TTC549 (cell line): ENCODE measurements around the gene SPSB3.

Experiments
- FAIRE-seq: peaks from 2 replicates; lab custom pipeline; 2012; peaks lifted over from hg19 to GRCh38; lab: Jason Lieb, UNC

SPSB3 gene

DNA sequence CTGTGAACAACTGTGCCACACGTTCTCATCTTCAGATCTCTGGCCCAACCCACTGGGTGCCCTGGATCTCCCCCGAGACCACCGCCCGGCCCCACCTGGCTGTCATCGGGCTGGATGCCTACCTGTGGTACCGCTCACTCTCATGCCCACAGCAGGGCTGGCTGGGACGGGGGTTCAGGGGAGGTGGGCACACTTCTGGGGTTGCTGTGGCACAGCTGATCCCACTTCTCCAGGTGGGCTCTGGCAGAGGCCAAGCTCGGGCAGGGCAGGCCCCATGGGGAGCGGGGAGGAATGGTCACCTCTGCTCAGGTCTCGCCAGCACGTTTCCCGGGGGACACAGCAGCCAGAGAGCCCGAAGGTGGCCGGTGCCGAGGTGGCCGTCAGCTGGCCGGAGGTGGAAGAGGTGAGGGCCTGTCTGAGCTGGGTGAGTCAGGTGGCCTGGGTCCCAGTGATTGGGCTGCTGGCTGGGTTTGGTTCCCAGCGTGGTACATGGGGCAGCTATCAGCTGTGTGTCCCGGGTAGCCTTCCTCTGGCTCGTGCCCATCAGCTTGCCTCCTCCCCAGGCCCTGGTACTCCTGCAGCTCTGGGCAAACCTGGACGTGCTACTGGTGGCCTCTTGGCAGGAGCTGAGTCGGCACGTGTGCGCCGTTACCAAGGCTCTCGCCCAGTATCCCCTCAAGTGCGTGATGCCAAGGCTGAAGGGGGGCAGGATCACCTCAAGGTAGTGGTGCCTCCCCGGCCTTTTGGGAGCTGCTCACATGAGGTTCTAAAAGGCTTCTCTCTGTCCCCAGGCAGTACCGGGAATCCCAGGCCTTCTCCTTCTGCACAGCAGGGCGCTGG is 7.1 kb downstream of the SPSB3 start:
- FAIRE-seq: no peak

DNA sequence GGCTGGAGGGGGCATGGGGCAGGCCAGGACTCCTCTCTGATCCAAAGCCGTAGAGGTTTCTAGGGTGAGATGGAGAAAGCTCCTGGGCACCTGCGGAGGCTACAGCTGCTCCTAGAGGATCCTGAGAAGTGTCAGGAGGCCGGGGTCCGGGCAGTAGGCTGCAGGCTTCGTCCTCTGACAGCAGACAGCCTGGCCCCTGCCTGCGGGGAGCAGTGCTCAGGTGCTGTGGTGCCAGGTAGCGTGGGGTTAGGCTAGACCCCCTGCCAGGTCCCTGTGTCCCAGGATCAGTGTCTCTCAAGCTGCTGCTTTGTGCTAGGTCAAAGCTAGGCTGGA is 8.0 kb downstream of the SPSB3 start:
- no peak for FAIRE-seq

DNA sequence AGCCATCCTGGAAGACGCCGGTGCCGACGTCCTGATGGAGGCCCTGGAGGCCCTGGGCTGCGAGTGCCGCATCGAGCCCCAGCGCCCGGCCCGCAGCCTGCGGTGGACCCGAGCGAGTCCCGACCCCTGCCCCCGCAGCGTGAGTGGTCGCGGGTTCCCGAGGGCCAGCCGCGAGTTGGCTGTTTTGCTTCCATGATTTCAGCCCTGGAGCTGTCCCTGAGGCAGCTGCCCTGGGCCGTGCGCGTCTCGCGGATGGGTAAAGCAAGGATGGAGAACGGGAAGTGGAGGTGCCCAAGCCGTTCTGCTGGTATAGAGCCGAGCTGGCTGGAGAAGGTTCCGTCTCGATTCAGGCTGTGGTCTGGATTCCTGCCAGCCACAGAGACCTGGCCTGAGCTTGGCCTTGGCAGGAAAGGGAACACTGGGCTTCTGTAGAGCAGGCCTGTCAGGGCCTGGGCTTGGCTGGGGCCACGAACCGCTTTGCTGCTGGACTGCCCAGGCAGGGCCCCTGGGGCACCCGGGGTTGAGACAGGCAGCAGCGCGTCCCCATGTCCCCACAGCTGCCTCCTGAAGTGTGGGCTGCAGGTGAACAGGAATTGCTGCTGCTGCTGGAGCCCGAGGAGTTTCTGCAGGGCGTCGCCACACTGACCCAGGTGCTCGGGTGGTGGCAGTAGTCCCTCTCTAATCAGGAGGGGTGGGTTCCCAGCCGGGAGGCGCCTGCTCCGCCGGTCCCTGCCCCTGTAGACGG is 8.5 kb downstream of the SPSB3 start:
- no peak for FAIRE-seq

DNA sequence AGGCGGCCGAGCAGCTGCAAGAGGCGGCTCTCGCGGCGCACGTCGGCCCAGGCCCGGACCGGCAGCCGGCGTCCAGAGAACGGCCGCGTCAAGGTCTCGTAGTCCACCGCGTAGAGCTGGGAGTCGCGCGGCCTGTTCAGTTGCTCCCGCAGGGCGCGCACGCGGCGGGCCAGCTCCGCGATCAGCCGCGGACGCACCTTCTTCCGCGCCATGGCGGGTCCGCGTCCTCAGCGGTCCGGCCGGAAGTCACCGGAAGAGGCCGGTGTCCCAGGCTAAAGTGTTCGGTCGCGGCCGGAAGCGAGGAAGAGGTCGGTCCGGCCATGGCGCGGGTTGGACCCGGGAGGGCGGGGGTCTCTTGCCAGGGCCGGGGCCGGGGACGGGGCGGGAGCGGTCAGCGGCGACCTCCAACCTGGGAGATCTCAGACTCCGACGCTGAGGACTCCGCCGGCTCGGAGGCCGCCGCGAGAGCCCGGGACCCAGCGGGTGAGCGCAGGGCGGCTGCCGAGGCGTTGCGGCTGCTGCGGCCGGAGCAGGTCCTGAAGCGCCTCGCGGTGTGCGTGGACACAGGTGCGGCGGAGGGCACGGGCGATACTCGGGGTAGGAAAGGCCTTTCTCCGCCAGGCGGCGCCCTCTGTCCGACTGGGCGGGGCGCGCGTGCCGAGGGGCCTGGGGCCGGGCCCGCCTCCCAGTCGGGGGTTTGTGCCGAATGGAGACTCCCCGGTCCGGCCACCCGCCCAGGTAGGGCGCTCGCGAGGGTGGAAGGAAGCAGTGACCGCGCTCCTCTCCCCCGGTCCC is 9.3 kb downstream of the SPSB3 start, which contains the start of gene MRPS34:
Gene MRPS34, minus strand, starts transcription at position 227 of the 795 bp plus-strand sequence. Its CDS starts 15 bp downstream, at position 212.
- FAIRE-seq: no peak

DNA sequence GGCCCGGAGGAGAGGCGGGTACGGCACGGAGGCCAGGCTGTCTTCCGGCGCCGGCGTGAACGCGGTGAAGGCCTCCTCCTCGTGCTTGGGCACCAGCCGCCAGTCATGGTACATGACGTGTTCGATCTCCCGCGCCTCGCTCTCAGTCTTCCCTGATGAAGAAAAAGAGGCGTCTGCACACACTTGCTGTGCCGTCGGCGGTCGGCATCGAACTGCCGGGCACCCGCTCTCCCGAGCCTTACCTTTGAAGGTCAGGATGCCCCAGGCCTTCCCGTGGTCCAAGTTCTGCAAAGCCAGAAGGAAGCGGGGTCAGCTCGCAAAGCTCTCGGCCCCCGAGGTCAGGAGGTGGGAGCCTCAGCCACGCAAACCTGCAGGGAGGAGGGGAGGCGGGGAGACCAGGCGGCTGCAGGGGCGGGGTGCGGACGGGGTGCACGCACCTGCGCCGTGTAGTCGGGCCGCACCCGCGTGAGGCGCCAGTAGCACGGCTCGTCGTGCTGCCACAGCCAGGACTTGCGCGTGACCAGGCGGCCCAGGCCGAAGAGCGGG is 9.9 kb downstream of the SPSB3 start, which contains the start of gene EME2:
Gene EME2, plus strand, starts transcription at position 449 of the 546 bp plus-strand sequence. CDS start 418 bp downstream, outside the sequence.
- FAIRE-seq: no peak

DNA sequence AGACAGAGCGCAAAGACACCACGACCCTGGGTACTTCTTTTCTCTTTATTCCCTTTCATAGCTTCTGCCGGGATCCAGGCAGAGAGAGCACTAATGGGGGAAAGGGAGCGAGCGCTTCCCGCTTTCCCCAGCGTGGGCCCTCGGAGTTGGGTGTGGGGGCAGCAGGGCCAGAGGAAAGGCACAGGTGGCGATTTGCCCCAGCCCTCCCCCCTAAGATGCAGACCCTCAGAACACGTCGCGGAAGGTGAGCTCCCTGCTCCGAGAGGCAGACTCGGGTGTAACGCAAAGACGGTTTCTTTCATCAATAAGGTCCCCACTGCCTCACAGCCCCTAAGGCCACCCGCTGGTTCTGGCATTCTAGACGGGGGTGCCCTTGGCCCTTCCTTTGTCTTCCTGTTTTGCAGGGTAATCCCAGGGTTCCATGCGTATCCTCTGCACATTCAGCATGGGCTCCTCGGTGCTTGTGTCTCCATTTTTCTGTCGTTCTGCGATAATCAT is 10.5 kb downstream of the SPSB3 start:
- no peak for FAIRE-seq

DNA sequence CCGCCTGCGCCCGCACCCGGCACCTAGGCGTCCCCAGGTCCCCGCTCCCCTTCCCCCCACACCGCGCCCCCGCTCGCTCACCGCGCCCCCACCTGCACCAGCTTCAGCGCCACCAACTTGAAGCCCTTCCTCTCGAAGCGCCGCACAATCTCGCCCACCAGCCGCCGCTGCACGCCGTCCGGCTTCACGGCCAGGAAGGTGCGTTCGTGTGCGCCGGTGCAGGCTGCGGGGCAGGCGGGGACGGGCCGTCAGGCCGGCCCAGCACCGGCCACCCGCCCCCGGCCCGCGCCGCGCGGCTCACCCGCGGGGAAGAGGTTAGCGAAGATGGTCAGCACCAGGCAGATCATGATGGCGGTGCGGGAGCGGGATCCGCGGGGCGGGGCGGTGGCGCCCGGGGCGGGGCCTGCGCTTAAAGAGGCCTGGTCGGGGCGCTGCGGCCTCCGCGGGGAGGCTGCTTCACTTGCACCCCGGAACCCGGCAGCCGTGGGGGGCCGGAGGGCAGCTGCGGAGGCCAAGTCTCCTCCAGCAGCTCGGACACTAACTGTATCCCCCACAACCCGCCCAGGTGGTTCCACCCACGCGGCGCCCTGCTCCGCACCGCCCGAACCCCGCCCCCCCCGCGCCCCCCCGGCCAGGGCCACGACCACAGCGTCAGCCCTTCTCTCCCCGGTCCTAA is 11.0 kb downstream of the SPSB3 start, which contains the start of gene NME3:
Gene NME3, minus strand, starts transcription at position 356 of the 676 bp plus-strand sequence. Its CDS starts 9 bp downstream, at position 347.
- FAIRE-seq: no peak

DNA sequence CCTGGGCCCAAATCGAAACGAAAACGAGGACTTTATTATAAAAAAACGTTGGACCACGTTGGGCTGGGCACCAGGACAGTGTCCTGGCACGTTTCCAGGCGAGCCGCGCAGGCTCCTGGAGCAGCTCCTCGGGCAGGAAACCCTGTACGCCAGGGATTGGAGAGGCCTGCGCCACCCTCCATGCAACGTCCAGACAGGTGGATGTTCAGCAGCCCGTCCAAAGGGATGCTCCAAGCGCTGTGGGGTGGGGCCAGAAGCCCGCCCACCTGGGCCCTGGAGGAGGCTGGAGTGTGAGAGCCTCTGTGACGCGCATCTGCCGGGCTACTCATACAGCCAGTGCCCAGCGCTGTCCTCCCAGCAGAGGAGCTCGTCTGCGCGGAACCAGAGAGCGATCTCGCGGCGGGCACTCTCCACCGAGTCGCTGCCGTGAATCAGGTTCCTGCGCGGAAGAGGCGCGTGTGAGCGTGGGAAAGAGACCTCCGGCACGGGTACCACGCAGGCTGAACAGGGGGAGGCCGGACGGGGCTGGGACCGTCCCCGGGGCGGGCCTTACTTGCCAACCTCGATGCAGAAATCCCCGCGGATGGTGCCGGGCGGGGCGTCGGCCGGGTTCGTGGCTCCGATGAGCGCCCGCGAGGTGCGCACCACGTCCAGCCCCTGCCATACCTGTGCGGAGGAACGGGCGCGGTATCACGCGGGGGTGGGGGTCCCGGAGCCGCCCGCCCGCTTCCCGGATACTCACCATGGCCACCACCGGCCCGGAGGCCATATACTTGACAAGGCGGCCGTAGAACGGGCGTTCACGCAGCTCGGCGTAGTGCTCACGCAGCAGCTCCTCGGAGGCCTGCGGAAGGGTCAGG is 11.8 kb downstream of the SPSB3 start:
- FAIRE-seq: no peak

DNA sequence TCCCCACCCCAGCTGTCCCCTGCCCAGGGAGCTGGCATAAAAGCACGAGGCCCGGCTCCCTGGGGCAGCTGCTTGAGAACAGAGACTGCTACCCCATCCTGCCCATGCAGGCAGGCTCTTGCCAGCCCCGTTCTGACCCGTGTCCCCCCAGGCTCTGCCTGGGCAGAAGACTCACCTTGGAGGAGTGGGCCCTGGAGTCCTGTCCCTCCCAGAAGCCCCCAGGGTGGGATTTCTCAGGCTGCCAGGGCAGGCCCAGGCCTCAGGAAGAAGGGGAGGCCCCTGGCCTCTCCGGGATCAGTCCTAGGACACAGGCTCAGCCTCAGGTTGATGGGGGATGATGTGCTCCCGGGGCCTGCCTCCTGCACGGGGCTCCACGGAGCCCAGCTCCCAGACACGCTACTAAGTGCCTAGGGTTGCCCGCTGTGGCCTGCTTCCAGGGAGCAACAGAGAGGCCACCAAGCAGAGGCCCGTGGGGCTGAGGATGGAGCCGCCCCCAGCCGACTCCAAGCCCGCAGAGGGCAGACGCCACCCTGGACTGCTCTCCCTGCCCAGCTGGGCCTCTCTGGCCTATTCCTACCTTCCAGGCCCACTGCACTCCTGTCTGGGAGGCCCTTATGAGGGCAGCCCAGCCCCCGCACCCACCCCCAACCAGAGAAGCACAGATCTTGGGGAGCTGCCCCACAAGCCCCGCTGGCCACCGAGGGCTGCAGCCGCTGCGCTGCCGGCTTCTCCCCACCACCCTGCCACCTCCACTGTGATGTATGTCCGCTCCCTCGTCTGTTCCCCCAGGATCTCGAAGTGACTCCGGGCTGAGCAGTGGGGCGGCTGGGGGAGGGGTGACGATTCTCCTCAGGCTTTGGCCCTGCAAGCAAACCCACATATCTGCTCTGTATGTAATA is 12.7 kb downstream of the SPSB3 start:
- FAIRE-seq: no peak

DNA sequence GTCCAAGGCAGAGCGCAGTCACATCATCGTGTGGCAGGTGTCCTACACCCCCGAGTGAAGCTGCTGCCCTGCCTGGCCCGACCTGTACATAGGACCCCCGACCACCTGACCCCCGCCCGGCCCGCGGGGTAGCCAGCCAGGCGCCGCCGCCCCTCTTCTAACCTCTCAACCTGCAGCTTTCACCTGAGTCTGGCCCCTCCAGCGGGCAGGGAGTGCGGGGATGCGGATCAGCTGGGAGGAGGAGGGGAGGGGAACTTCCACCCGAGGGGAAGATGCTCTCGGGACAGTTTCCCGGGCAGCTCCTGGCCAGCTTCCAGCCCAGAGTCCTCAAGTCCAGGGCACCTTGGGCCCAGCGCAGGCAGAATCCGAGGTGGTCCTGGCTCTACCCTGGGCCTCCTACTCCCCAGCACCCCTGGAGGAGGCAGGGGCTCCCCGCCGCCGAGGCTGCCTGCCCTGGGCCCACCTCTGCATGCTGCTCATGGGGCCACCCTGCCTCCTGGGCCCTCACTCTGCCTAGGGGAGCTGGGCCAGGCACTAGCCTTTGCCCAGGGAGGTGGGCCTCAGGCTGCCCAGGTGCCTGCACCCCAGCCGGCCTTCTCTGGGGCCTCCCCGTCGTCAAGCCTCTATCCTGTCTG is 13.5 kb downstream of the SPSB3 start:
- FAIRE-seq: no peak

DNA sequence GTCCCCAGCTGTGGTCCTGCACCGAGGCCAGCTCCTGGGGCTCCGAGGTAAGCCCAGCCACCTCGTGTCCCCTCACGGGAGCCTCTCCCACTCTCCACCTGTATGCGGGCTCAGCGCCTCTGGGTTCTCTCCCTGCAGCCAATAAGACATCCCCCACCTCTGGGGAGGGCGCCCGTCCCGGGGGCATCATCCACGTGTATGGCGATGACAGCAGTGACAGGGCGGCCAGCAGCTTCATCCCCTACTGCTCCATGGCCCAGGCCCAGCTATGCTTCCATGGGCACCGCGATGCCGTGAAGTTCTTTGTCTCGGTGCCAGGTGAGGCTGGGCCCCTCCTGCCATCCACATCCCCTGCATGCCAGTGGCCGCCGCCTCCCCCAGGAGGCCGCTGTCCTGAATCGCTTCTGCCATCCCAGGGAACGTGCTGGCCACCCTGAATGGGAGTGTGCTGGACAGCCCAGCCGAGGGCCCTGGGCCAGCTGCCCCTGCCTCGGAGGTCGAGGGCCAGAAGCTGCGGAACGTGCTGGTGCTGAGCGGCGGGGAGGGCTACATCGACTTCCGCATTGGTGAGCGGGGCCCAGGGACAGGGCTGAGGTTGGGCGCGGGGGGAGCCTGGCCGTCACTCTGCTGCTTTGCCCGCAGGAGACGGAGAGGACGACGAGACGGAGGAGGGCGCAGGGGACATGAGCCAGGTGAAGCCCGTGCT is 14.2 kb downstream of the SPSB3 start:
- no peak for FAIRE-seq

DNA sequence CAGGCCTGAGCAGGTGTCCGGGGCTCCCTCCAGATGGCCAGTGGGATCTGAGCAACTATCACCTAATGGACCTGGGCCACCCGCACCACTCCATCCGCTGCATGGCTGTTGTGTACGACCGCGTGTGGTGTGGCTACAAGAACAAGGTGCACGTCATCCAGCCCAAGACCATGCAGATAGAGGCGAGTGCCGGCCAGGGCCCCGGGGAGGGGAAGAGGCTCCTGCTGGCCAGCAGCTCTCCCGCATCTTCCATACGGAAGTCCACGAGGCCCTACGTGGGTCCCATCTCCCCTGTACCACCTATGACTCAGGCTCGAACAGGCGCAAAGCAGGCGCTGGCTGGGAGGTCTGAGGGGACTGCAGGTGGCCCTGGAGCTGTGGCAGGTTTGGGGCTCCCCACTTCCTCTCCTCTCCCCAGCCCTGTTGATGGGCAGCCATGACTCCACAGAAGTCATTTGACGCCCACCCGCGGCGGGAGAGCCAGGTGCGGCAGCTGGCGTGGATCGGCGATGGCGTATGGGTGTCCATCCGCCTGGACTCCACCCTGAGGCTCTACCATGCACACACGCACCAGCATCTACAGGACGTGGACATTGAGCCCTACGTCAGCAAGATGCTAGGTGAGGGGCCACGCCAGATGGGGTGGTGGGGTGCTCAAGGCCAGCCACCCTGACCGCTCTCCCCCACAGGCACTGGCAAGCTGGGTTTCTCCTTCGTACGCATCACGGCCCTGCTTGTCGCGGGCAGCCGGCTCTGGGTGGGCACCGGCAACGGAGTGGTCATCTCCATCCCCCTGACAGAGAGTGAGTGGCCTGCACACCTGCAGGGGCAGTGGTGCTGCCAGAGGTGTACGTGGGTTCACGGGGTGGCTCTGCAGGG is 15.0 kb downstream of the SPSB3 start:
- FAIRE-seq: no peak

DNA sequence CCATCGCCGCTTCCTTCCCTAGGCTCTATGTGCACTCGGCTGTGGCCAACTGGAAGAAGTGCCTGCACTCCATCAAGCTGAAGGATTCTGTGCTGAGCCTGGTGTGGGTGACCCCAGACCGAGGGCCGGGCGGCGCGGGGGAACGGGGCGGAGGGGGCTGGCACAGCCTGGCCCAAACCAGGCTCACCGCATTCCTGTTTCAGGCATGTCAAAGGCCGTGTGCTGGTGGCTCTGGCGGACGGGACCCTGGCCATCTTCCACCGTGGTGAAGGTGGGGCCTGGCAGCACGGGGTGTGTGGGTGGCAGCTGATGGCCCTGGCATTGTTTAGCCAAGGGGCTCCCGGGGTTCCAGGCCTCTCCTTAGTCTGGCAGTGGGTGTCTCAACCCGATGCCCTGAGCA is 15.7 kb downstream of the SPSB3 start:
- no peak for FAIRE-seq

DNA sequence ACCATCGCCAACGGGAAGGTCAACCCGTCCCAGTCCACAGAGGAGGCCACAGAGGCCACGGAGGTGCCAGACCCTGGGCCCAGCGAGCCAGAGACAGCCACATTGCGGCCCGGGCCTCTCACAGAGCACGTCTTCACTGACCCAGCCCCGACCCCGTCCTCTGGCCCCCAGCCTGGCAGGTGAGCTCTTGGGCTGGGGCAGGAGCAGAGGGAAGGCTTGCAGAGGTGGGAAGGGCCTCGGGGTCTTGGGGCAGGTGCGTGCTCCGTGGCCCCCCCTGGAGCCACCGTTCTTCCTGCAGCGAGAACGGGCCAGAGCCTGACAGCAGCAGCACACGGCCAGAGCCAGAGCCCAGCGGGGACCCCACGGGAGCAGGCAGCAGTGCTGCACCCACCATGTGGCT is 16.1 kb downstream of the SPSB3 start:
- no peak for FAIRE-seq

DNA sequence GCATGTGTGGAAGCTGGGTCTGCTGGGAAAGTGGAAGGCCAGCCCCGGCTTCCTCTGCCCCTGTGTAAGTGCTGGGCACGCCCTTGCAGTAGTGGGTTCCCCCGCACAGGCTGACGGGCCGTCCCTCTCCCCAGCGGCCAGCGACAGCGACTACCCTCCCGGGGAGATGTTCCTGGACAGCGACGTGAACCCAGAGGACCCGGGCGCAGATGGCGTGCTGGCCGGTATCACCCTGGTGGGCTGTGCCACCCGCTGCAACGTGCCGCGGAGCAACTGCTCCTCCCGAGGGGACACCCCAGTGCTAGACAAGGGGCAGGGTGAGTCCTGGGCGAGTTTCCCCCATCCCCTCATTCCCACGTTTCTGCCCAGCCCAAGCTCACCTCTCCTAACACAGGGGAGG is 16.5 kb downstream of the SPSB3 start:
- no peak for FAIRE-seq

DNA sequence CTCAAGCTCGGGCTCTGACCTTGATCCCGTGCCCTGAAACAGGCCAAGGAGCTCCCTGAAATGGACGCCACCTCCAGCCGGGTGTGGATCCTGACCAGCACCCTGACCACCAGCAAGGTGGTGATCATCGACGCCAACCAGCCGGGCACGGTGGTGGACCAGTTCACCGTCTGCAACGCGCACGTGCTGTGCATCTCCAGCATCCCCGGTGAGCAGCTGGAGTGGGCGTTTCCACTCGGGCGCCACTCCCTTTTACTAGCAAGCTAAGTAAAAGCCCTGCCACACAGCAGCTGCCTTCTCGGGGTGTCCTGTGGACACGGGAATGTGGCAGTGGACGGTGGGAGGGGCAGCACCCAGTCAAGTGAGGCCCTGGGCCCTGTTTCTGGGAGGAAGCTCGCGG is 17.4 kb downstream of the SPSB3 start:
- no peak for FAIRE-seq
